Nephron (organoid): ENCODE results near the gene ABHD5.
A peak's percentile ranks its signal among the peaks of the same experiment; 100 is the strongest.

ENCODE experiments used
- H3K27ac Mint-ChIP-seq, 3 experiments: 2 replicates each; pipeline ENCODE4 v1.8.0; 2020; ENCODE audit warnings: mixed read lengths in 3 of 3, mild to moderate bottlenecking in 2 of 3, moderate library complexity in 1 of 3
- H3K27me3 Mint-ChIP-seq: 2 replicates; pipeline ENCODE4 v1.8.0; 2021; ENCODE audit warnings: low read depth, mild to moderate bottlenecking, moderate library complexity, mixed read lengths
- H3K36me3 Mint-ChIP-seq: 2 replicates; pipeline ENCODE4 v1.8.0; 2020; ENCODE audit warnings: low read depth, mixed read lengths
- H3K4me1 Mint-ChIP-seq: 2 replicates; pipeline ENCODE4 v1.8.0; 2020; ENCODE audit warnings: mixed read lengths
- H3K4me3 Mint-ChIP-seq, 3 experiments: 2 replicates each; pipeline ENCODE4 v1.8.0; 2020; ENCODE audit warnings: mild to moderate bottlenecking in 3 of 3, mixed read lengths in 3 of 3, moderate library complexity in 2 of 3
- H3K9me3 Mint-ChIP-seq: 2 replicates; pipeline ENCODE4 v1.8.0; 2020; ENCODE audit warnings: mixed read lengths
- CTCF ChIP-seq, 3 experiments: fragments of 200-600 bp; sonication (generic); IDR thresholded peaks; one replicate each; pipeline ENCODE4 v1.5.0; 2021; ENCODE audit warnings: antibody characterized with exemption in 3 of 3; ENCODE audit not compliant: unreplicated experiment in 3 of 3

The ABHD5 gene

GRCh38 chr3:43685921-43686320, 4.8 kb upstream of the ABHD5 start:
- H3K4me1 Mint-ChIP-seq: peaks cover 5% of the 10 kb centered on the region

GRCh38 chr3:43686333-43686699, 4.4 kb upstream of the ABHD5 start:
- H3K9me3 Mint-ChIP-seq: peaks cover 17% of the 10 kb centered on the region
- H3K27ac Mint-ChIP-seq: no peak overlapping the region
- no peak overlapping the region for H3K4me3 Mint-ChIP-seq
- peaks cover 5% of the 10 kb centered on the region for H3K4me1 Mint-ChIP-seq
- no peak for TF ChIP-seq CTCF (IDR thresholded peaks at IDR 0.05; ENCODE audit: unreplicated experiment in 3 of 3)
- H3K36me3 Mint-ChIP-seq: peaks cover 7% of the 10 kb centered on the region
- H3K27me3 Mint-ChIP-seq: peaks cover 15% of the 10 kb centered on the region

More at GRCh38 chr3:43685921-43686320, 4.8 kb upstream of the ABHD5 start:
- peaks cover 8% of the 10 kb centered on the region for H3K36me3 Mint-ChIP-seq
- H3K27me3 Mint-ChIP-seq: peaks cover 15% of the 10 kb centered on the region
- H3K4me3 Mint-ChIP-seq: no peak overlapping the region
- peaks cover 18% of the 10 kb centered on the region for H3K9me3 Mint-ChIP-seq
- no peak overlapping the region for H3K27ac Mint-ChIP-seq
- no peak for TF ChIP-seq CTCF (IDR thresholded peaks at IDR 0.05; ENCODE audit: unreplicated experiment in 3 of 3)

GRCh38 chr3:43686700-43687498, 3.8 kb upstream of the ABHD5 start:
- Mint-ChIP-seq H3K27me3 (peaks cover 15% of the 10 kb centered on the region), H3K9me3 (peaks cover 11% of the 10 kb centered on the region), H3K4me3 (no peak overlapping the region), H3K4me1 (peaks cover 10% of the 10 kb centered on the region), H3K27ac (no peak overlapping the region), H3K36me3 (peaks cover under 1% of the 10 kb centered on the region)
- no peak for TF ChIP-seq CTCF (IDR thresholded peaks at IDR 0.05; ENCODE audit: unreplicated experiment in 3 of 3)

GRCh38 chr3:43687499-43687811, 3.3 kb upstream of the ABHD5 start:
- Mint-ChIP-seq H3K9me3 (peaks cover 8% of the 10 kb centered on the region), H3K27ac (no peak overlapping the region), H3K36me3 (no peaks in the 10 kb centered on the region)

GRCh38 chr3:43688245-43688650, 2.5 kb upstream of the ABHD5 start:
- H3K27me3 Mint-ChIP-seq: peaks cover 15% of the 10 kb centered on the region
- peaks cover 15% of the 10 kb centered on the region for H3K4me1 Mint-ChIP-seq
- TF ChIP-seq CTCF (IDR thresholded peaks at IDR 0.05; ENCODE audit: unreplicated experiment in 3 of 3): no peak
- H3K27ac Mint-ChIP-seq: no peak overlapping the region
- H3K36me3 Mint-ChIP-seq: no peaks in the 10 kb centered on the region
- peak overlapping the region in 1 of 3 experiments; percentile 37 for H3K4me3 Mint-ChIP-seq
- peaks cover under 1% of the 10 kb centered on the region for H3K9me3 Mint-ChIP-seq

More at GRCh38 chr3:43687499-43687811, 3.3 kb upstream of the ABHD5 start:
- TF ChIP-seq CTCF (IDR thresholded peaks at IDR 0.05; ENCODE audit: unreplicated experiment in 3 of 3): no peak
- Mint-ChIP-seq H3K4me1 (peaks cover 14% of the 10 kb centered on the region), H3K4me3 (peak overlapping the region in 2 of 3 experiments; percentile 27 to 33), H3K27me3 (peaks cover 15% of the 10 kb centered on the region)

- peaks cover 15% of the 10 kb centered on the region for H3K27me3 Mint-ChIP-seq
- H3K36me3 Mint-ChIP-seq: no peaks in the 10 kb centered on the region
- H3K9me3 Mint-ChIP-seq: no peaks in the 10 kb centered on the region
- peak overlapping the region; percentile 61 to 94 (median 90) for H3K27ac Mint-ChIP-seq
- peaks cover 20% of the 10 kb centered on the region for H3K4me1 Mint-ChIP-seq
- TF ChIP-seq CTCF (IDR thresholded peaks at IDR 0.05; ENCODE audit: unreplicated experiment in 3 of 3): no peak
- peak overlapping the region; percentile 90 to 98 (median 96) for H3K4me3 Mint-ChIP-seq
Observed at GRCh38 chr3:43689166-43689565, 1.6 kb upstream of the ABHD5 start.
